Stomach (tissue), 9 donors: ENCODE measurements around the gene NRG3. TPM values are rescaled to one million over a fixed set of nuclear protein-coding genes. Genes with fewer than 3 reads are reported as not detected.

Experiments used
- DNase-seq, 2 donors: peaks; one replicate each; pipeline versions ENCODE4 v3.0.0 to v3.0.0-alpha.2; 2013 to 2019
- H3K27ac ChIP-seq, 5 donors: fragments of 200-600 bp in 4 of 5; sonication (generic) in 4 of 5; one replicate each; pipeline ENCODE4 v1.5.1; 2013 to 2019; ENCODE audit warnings: mild to moderate bottlenecking in 1 of 5, moderate library complexity in 1 of 5
- H3K27me3 ChIP-seq, 3 donors: fragments of 200-600 bp; sonication (generic); one replicate each; pipeline ENCODE4 v1.5.1; 2017 to 2019; ENCODE audit warnings: mixed run types in 1 of 3
- H3K36me3 ChIP-seq, 4 donors: fragments of 200-600 bp; sonication (generic); 1 replicate in 3 of 4; 2 replicates in 1 of 4; pipeline ENCODE4 v1.5.1; 2016 to 2019
- H3K4me1 ChIP-seq, 4 donors: fragments of 200-600 bp; sonication (generic); one replicate each; pipeline ENCODE4 v1.5.1; 2016 to 2019
- H3K4me3 ChIP-seq, 4 donors: fragments of 200-600 bp; sonication (generic) in 3 of 4; one replicate each; pipeline ENCODE4 v1.5.1; 2016 to 2019; ENCODE audit warnings: mild to moderate bottlenecking in 1 of 4
- H3K9me3 ChIP-seq, 4 donors: fragments of 200-600 bp; sonication (generic); one replicate each; pipeline ENCODE4 v1.5.1; 2016 to 2019
- EP300 ChIP-seq: sonication (generic); formaldehyde crosslinking; IDR thresholded peaks from one replicate; pipeline ENCODE4 v1.6.1; 2017; ENCODE audit warnings: antibody characterized with exemption
- POLR2A ChIP-seq, 4 donors: fragments of 450-650 bp; IDR thresholded peaks; one replicate each; pipeline ENCODE4 v1.6.1; 2016; ENCODE audit warnings: antibody characterized with exemption in 4 of 4, control low read depth in 2 of 4, mild to moderate bottlenecking in 1 of 4, moderate library complexity in 1 of 4
- POLR2AphosphoS5 ChIP-seq, 3 donors: sonication (generic); formaldehyde crosslinking; IDR thresholded peaks; one replicate each; pipeline ENCODE4 v1.6.1; 2016; ENCODE audit warnings: antibody characterized with exemption in 3 of 3
- WGBS, 5 donors: extraction: QIAGEN DNeasy Blood & Tissue Kit in 3 of 5; methylation state at CpG; one replicate each; pipeline versions ENCODE4 v1.1.5 to v1.1.7; 2013 to 2018; 5-methylcytosine and 5-hydroxymethylcytosine counted together
- intact Hi-C: fragments of 100-400 bp; cut with DNase I; formaldehyde crosslinking; loops from one replicate; pipeline ENCODE4 v1.15.1; 2023; ENCODE audit warnings: low total_unique reads
- polyA plus RNA-seq, 3 donors: library from polyadenylated mRNA; stranded (reverse); fragments of 200-250 nt; gene quantifications; one replicate each; pipeline ENCODE4 v1.2.3, GENCODE V29; 2013
- total RNA-seq, 5 donors: library from RNA; depleted of rRNA; stranded (reverse); fragments of >200 nt; gene quantifications; one replicate each; pipeline versions ENCODE4 v1.1.0 to v1.2.3, GENCODE V29; 2014 to 2016
- TF ChIP-seq, protein P1 (sequence below), 7 experiments: fragments of 450-650 bp in 4 of 7; fragments of 200-600 bp in 3 of 7; sonication (generic) in 3 of 7; IDR thresholded peaks; one replicate each; pipeline ENCODE4 v1.5.1; 2016 to 2019; ENCODE audit warnings: antibody characterized with exemption in 7 of 7, control low read depth in 2 of 7, mild to moderate bottlenecking in 1 of 7
- donor health status: healthy with polysubstance abuse.
- donor health status: Bipolar disorder and iron deficiency.
- donor health status: healthy.

NRG3 gene
- total and polyA plus RNA-seq, 8 donors, result 0.08 to 2.5 (median 0.52) TPM; not detected in 4

- Histone ChIP-seq H3K4me3 (no peak overlapping the region), H3K36me3 (no peaks in the 10 kb centered on the region), H3K4me1 (no peaks in the 10 kb centered on the region), H3K9me3 (peaks cover 0 to 7% (median 0%) of the 10 kb centered on the region in 4 donors), H3K27ac (no peak overlapping the region), H3K27me3 (no peaks in the 10 kb centered on the region)
- TF ChIP-seq EP300 (no peak), POLR2A (IDR thresholded peaks at IDR 0.05) (no peak), POLR2AphosphoS5 (IDR thresholded peaks at IDR 0.05) (no peak)
- TF ChIP-seq, protein P1, sequence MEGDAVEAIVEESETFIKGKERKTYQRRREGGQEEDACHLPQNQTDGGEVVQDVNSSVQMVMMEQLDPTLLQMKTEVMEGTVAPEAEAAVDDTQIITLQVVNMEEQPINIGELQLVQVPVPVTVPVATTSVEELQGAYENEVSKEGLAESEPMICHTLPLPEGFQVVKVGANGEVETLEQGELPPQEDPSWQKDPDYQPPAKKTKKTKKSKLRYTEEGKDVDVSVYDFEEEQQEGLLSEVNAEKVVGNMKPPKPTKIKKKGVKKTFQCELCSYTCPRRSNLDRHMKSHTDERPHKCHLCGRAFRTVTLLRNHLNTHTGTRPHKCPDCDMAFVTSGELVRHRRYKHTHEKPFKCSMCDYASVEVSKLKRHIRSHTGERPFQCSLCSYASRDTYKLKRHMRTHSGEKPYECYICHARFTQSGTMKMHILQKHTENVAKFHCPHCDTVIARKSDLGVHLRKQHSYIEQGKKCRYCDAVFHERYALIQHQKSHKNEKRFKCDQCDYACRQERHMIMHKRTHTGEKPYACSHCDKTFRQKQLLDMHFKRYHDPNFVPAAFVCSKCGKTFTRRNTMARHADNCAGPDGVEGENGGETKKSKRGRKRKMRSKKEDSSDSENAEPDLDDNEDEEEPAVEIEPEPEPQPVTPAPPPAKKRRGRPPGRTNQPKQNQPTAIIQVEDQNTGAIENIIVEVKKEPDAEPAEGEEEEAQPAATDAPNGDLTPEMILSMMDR (IDR thresholded peaks at IDR 0.05), result no peak
- WGBS, 5 donors, result 35 to 49% (median 42%) methylated on average over 2 of the region's 2 CpGs
- DNase-seq, result peak in 1 of 2 donors; percentile 12
- intact Hi-C loops, result no loop called here
Observed at GRCh38 chr10:81961451-81962184, 86.6 kb downstream of the NRG3 start.

- Histone ChIP-seq H3K36me3 (no peaks in the 10 kb centered on the region), H3K27me3 (no peaks in the 10 kb centered on the region), H3K9me3 (peaks cover 0 to 7% (median 0%) of the 10 kb centered on the region in 4 donors), H3K4me3 (no peak overlapping the region), H3K27ac (no peak overlapping the region), H3K4me1 (no peaks in the 10 kb centered on the region)
- no peak for DNase-seq
- no peak for TF ChIP-seq EP300
- TF ChIP-seq POLR2AphosphoS5 (IDR thresholded peaks at IDR 0.05), result no peak
- TF ChIP-seq, protein P1 (IDR thresholded peaks at IDR 0.05), result no peak
- WGBS, 5 donors, result 84 to 94% (median 90%) methylated on average over 9 of the region's 9 CpGs
- intact Hi-C loops, result no loop called here
Observed at GRCh38 chr10:81963606-81964005, 88.6 kb downstream of the NRG3 start.

DNA sequence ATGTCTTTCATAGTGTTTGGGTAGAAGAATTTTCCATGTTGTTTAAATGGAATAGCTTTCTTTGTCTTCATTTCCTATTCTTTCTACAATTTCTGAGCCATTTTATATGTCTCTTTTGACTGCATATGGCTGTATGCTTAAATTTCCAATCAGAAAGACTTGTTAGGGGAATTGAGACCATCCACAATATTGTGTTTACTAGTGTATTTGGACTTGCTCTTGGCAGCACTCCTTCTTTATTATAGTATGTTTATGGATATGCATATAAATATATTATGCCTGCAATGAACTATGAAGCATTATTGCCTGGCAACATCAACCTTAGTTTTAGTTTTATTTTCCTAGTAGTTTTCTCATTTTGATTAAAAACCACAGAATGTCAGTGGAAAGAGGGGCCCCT is 92.7 kb downstream of the NRG3 start:
- no peaks in the 10 kb centered on the region for H3K4me1 ChIP-seq
- H3K36me3 ChIP-seq, result no peaks in the 10 kb centered on the region
- no peak overlapping the region for H3K4me3 ChIP-seq
- intact Hi-C loops, result no loop called here
- TF ChIP-seq POLR2AphosphoS5 (IDR thresholded peaks at IDR 0.05), result no peak
- no peak for TF ChIP-seq EP300
- no peak for TF ChIP-seq POLR2A (IDR thresholded peaks at IDR 0.05)
- TF ChIP-seq, protein P1 (IDR thresholded peaks at IDR 0.05), result no peak
- H3K27me3 ChIP-seq, result no peaks in the 10 kb centered on the region
- DNase-seq, result no peak
- no peak overlapping the region for H3K27ac ChIP-seq
- peaks cover 0 to 17% (median 8%) of the 10 kb centered on the region in 4 donors for H3K9me3 ChIP-seq

DNA sequence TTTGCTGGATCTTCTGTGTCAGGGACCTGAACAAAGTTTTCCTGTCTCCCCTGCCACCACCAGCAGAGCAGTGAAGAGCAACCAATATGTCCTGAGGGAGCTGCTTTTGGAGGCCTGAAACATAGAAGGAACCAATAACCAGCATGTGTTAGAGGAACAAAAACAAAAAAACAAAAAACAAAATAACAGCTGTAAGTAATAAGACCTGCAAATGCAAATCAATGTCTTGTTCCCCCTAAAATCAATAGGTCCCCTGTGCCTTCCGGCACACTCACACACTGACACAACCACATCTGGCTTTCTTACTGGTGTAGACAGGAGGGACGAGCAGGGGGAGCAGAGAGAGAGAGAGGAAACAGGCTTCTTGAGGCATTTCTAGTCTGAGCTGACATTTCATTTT is 94.1 kb downstream of the NRG3 start:
- intact Hi-C loops, result no loop called here
- DNase-seq, result no peak
- H3K4me3 ChIP-seq, result no peak overlapping the region
- WGBS, 5 donors, result 59 to 74% (median 69%) methylated on average over 2 of the region's 2 CpGs
- H3K27me3 ChIP-seq, result no peaks in the 10 kb centered on the region
- H3K36me3 ChIP-seq, result no peaks in the 10 kb centered on the region
- H3K4me1 ChIP-seq, result no peaks in the 10 kb centered on the region
- no peak for TF ChIP-seq EP300
- TF ChIP-seq, protein P1 (IDR thresholded peaks at IDR 0.05), result no peak
- no peak for TF ChIP-seq POLR2AphosphoS5 (IDR thresholded peaks at IDR 0.05)
- peaks cover 0 to 24% (median 13%) of the 10 kb centered on the region in 4 donors for H3K9me3 ChIP-seq
- H3K27ac ChIP-seq, result no peak overlapping the region
